ENCODE results near the gene PLCD3.

GRCh38 chr17:45150911-45151809 is 18.8 kb upstream of the PLCD3 start:
- TF ChIP-seq SP1 (IDR thresholded peaks at IDR 0.05) = no peak
- no peak for TF ChIP-seq SP1 (CRISPR knock-in tag; IDR thresholded peaks at IDR 0.05)
- no peak for TF ChIP-seq ZZZ3 (CRISPR knock-in tag; IDR thresholded peaks at IDR 0.05; ENCODE audit: borderline replicate concordance)
- no peak; the same call in 1 of the 2 replicates for TF ChIP-seq POLR2AphosphoS5 (IDR thresholded peaks at IDR 0.05; ENCODE audit: low read depth, low read length)
- no peak for TF ChIP-seq POGZ (CRISPR knock-in tag; IDR thresholded peaks at IDR 0.05)
- no peak for TF ChIP-seq ZNF274 (CRISPR knock-in tag; IDR thresholded peaks at IDR 0.05)
- no peak for TF ChIP-seq BHLHE40 (IDR thresholded peaks at IDR 0.05; ENCODE audit: low read length)
- TF ChIP-seq ZSCAN9 (CRISPR knock-in tag; IDR thresholded peaks at IDR 0.05; ENCODE audit: borderline replicate concordance) = no peak
- TF ChIP-seq TFE3 (CRISPR knock-in tag; IDR thresholded peaks at IDR 0.05) = no peak
- no peak for TF ChIP-seq PRPF4 (IDR thresholded peaks at IDR 0.05; ENCODE audit: low read depth, low read length, poor library complexity, severe bottlenecking)
- TF ChIP-seq, protein P1, sequence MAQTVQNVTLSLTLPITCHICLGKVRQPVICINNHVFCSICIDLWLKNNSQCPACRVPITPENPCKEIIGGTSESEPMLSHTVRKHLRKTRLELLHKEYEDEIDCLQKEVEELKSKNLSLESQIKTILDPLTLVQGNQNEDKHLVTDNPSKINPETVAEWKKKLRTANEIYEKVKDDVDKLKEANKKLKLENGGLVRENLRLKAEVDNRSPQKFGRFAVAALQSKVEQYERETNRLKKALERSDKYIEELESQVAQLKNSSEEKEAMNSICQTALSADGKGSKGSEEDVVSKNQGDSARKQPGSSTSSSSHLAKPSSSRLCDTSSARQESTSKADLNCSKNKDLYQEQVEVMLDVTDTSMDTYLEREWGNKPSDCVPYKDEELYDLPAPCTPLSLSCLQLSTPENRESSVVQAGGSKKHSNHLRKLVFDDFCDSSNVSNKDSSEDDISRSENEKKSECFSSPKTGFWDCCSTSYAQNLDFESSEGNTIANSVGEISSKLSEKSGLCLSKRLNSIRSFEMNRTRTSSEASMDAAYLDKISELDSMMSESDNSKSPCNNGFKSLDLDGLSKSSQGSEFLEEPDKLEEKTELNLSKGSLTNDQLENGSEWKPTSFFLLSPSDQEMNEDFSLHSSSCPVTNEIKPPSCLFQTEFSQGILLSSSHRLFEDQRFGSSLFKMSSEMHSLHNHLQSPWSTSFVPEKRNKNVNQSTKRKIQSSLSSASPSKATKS (CRISPR knock-in tag; IDR thresholded peaks at IDR 0.05) = no peak
- TF ChIP-seq CTCF (CRISPR knock-in tag; IDR thresholded peaks at IDR 0.05) = no peak
- no peak for TF ChIP-seq FOXA3 (CRISPR knock-in tag; IDR thresholded peaks at IDR 0.05)
- TF ChIP-seq, protein P2, sequence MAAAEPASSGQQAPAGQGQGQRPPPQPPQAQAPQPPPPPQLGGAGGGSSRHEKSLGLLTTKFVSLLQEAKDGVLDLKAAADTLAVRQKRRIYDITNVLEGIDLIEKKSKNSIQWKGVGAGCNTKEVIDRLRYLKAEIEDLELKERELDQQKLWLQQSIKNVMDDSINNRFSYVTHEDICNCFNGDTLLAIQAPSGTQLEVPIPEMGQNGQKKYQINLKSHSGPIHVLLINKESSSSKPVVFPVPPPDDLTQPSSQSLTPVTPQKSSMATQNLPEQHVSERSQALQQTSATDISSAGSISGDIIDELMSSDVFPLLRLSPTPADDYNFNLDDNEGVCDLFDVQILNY (CRISPR knock-in tag; conservative IDR thresholded peaks at IDR 0.05) = no peak
- TF ChIP-seq MAZ (IDR thresholded peaks at IDR 0.05; ENCODE audit: borderline replicate concordance, low read depth, low read length) = no peak
- no peak; the same call in 1 of the 2 replicates for TF ChIP-seq MAZ (CRISPR knock-in tag; IDR thresholded peaks at IDR 0.05; ENCODE audit: low read depth)
